C4-2B (cell line): ENCODE results near the gene XYLT1.

Experiments used
- CTCF ChIP-seq: fragments of 450-650 bp; conservative IDR thresholded peaks from 2 replicates; pipeline ENCODE4 v1.5.1; 2017; ENCODE audit warnings: mild to moderate bottlenecking
- ZFX ChIP-seq: fragments of 450-650 bp; IDR thresholded peaks from 2 replicates; pipeline ENCODE4 v1.6.1; 2017

GRCh38 chr16:17433577-17434451 lies 36.9 kb downstream of the XYLT1 start:
- no peak for TF ChIP-seq CTCF
- no peak for TF ChIP-seq ZFX
